ENCODE results near the gene KIRREL3.

KIRREL3 gene

GRCh38 chr11:126800009-126800408 is 200.6 kb downstream of the KIRREL3 start:
- no peak overlapping the region for H2BK15ac ChIP-seq (ENCODE audit: low read length)
- no peak overlapping the region for H3K23ac ChIP-seq (ENCODE audit: low read depth, low read length, poor library complexity)
- WGBS, 2 donors (ENCODE audit: extremely low coverage in 2 of 2, insufficient read length in 2 of 2, insufficient replicate concordance in 1 of 2), result no CpG with 5 or more reads among the region's 3 CpGs
- no peak overlapping the region for H3K9ac ChIP-seq (ENCODE audit: low read depth, low read length, poor library complexity)
- H3K9me3 ChIP-seq (replicated peaks in 1 of 2; ENCODE audit: control insufficient read depth in 2 of 2, insufficient read depth in 1 of 2, low read depth in 1 of 2, low read length in 2 of 2), result peaks cover 0 to 3% of the 10 kb centered on the region in 2 donors
- no peak overlapping the region for H3K4ac ChIP-seq (ENCODE audit: low read length)
- H3K14ac ChIP-seq (ENCODE audit: low read length), result no peak overlapping the region
- H3K36me3 ChIP-seq (replicated peaks in 1 of 2; ENCODE audit: control insufficient read depth in 2 of 2, insufficient read depth in 2 of 2, low read length in 2 of 2), result peaks cover 0 to 2% of the 10 kb centered on the region in 2 donors
- no peaks in the 10 kb centered on the region for H3K79me1 ChIP-seq (ENCODE audit: low read depth, low read length)
- no peak overlapping the region for H3K4me2 ChIP-seq (ENCODE audit: insufficient read depth, low read length, poor library complexity, severe bottlenecking)
- no peak overlapping the region for H3K18ac ChIP-seq (ENCODE audit: low read length)
- peaks cover 0 to 4% of the 10 kb centered on the region in 2 donors for H3K4me1 ChIP-seq (ENCODE audit: control insufficient read depth in 2 of 2, insufficient read depth in 1 of 2, low read depth in 1 of 2, low read length in 2 of 2)
- no peak for DNase-seq (ENCODE audit: low spot score)
- no peak overlapping the region for H2BK5ac ChIP-seq (ENCODE audit: low read length)
- no peak overlapping the region for H3K27ac ChIP-seq (replicated peaks; ENCODE audit: low read length)
- no peaks in the 10 kb centered on the region for H3K27me3 ChIP-seq (ENCODE audit: control insufficient read depth in 3 of 3, insufficient read depth in 3 of 3, low read depth in 1 of 3, low read length in 3 of 3)
- no peak overlapping the region for H4K91ac ChIP-seq (ENCODE audit: low read depth, low read length, poor library complexity)
- no peak overlapping the region for H2BK120ac ChIP-seq (ENCODE audit: low read depth, low read length)
- H4K8ac ChIP-seq (ENCODE audit: low read depth, low read length), result no peak overlapping the region
- no peak overlapping the region for H2AFZ ChIP-seq (ENCODE audit: low read length)
- no peak overlapping the region for H2BK12ac ChIP-seq (ENCODE audit: low read length)
- no peak overlapping the region for H3K4me3 ChIP-seq (ENCODE audit: low read length in 2 of 2)
- no peak overlapping the region for H2AK5ac ChIP-seq (ENCODE audit: low read depth, low read length)

GRCh38 chr11:126797457-126798169 is 203.0 kb downstream of the KIRREL3 start:
- H2BK15ac ChIP-seq (ENCODE audit: low read length), result no peak overlapping the region
- H4K8ac ChIP-seq (ENCODE audit: low read depth, low read length), result no peak overlapping the region
- H3K36me3 ChIP-seq (replicated peaks in 1 of 2; ENCODE audit: control insufficient read depth in 2 of 2, insufficient read depth in 2 of 2, low read length in 2 of 2), result peaks cover 0 to 2% of the 10 kb centered on the region in 2 donors
- no peak overlapping the region for H2BK120ac ChIP-seq (ENCODE audit: low read depth, low read length)
- no peak overlapping the region for H3K9ac ChIP-seq (ENCODE audit: low read depth, low read length, poor library complexity)
- H2AFZ ChIP-seq (ENCODE audit: low read length), result no peak overlapping the region
- H3K14ac ChIP-seq (ENCODE audit: low read length), result no peak overlapping the region
- H3K23ac ChIP-seq (ENCODE audit: low read depth, low read length, poor library complexity), result no peak overlapping the region
- H3K79me1 ChIP-seq (ENCODE audit: low read depth, low read length), result no peaks in the 10 kb centered on the region
- H4K91ac ChIP-seq (ENCODE audit: low read depth, low read length, poor library complexity), result no peak overlapping the region
- H3K27ac ChIP-seq (replicated peaks; ENCODE audit: low read length), result no peak overlapping the region
- H3K9me3 ChIP-seq (replicated peaks in 1 of 2; ENCODE audit: control insufficient read depth in 2 of 2, insufficient read depth in 1 of 2, low read depth in 1 of 2, low read length in 2 of 2), result peaks cover 0 to 3% of the 10 kb centered on the region in 2 donors
- no peak overlapping the region for H3K4me2 ChIP-seq (ENCODE audit: insufficient read depth, low read length, poor library complexity, severe bottlenecking)
- H2AK5ac ChIP-seq (ENCODE audit: low read depth, low read length), result no peak overlapping the region
- peaks cover 0 to 7% of the 10 kb centered on the region in 2 donors for H3K4me1 ChIP-seq (ENCODE audit: control insufficient read depth in 2 of 2, insufficient read depth in 1 of 2, low read depth in 1 of 2, low read length in 2 of 2)
- no peak for DNase-seq (ENCODE audit: low spot score)
- no peak overlapping the region for H3K18ac ChIP-seq (ENCODE audit: low read length)
- no peak overlapping the region for H2BK12ac ChIP-seq (ENCODE audit: low read length)
- no peak overlapping the region for H2BK5ac ChIP-seq (ENCODE audit: low read length)
- no peak overlapping the region for H3K4ac ChIP-seq (ENCODE audit: low read length)
- WGBS, 2 donors (ENCODE audit: extremely low coverage in 2 of 2, insufficient read length in 2 of 2, insufficient replicate concordance in 1 of 2), result no CpG with 5 or more reads among the region's 5 CpGs
- H3K4me3 ChIP-seq (ENCODE audit: low read length in 2 of 2), result no peak overlapping the region
- no peaks in the 10 kb centered on the region for H3K27me3 ChIP-seq (ENCODE audit: control insufficient read depth in 3 of 3, insufficient read depth in 3 of 3, low read depth in 1 of 3, low read length in 3 of 3)

- Histone ChIP-seq H3K4ac (ENCODE audit: low read length) (no peak overlapping the region), H2BK120ac (ENCODE audit: low read depth, low read length) (no peak overlapping the region), H3K9me3 (replicated peaks in 1 of 2; ENCODE audit: control insufficient read depth in 2 of 2, insufficient read depth in 1 of 2, low read depth in 1 of 2, low read length in 2 of 2) (no peaks in the 10 kb centered on the region), H4K91ac (ENCODE audit: low read depth, low read length, poor library complexity) (peak overlapping the region; percentile 34), H3K23ac (ENCODE audit: low read depth, low read length, poor library complexity) (no peak overlapping the region), H3K14ac (ENCODE audit: low read length) (no peak overlapping the region), H2AFZ (ENCODE audit: low read length) (no peak overlapping the region), H3K4me3 (ENCODE audit: low read length in 2 of 2) (no peak overlapping the region), H2BK12ac (ENCODE audit: low read length) (no peak overlapping the region), H3K27ac (replicated peaks; ENCODE audit: low read length) (no peak overlapping the region), H4K8ac (ENCODE audit: low read depth, low read length) (no peak overlapping the region), H3K4me2 (ENCODE audit: insufficient read depth, low read length, poor library complexity, severe bottlenecking) (no peak overlapping the region), H3K79me1 (ENCODE audit: low read depth, low read length) (no peaks in the 10 kb centered on the region), H3K9ac (ENCODE audit: low read depth, low read length, poor library complexity) (no peak overlapping the region), H3K36me3 (replicated peaks in 1 of 2; ENCODE audit: control insufficient read depth in 2 of 2, insufficient read depth in 2 of 2, low read length in 2 of 2) (no peaks in the 10 kb centered on the region), H3K27me3 (ENCODE audit: control insufficient read depth in 3 of 3, insufficient read depth in 3 of 3, low read depth in 1 of 3, low read length in 3 of 3) (no peaks in the 10 kb centered on the region), H2AK5ac (ENCODE audit: low read depth, low read length) (no peak overlapping the region), H3K18ac (ENCODE audit: low read length) (peak overlapping the region; percentile 85), H2BK5ac (ENCODE audit: low read length) (no peak overlapping the region), H3K4me1 (ENCODE audit: control insufficient read depth in 2 of 2, insufficient read depth in 1 of 2, low read depth in 1 of 2, low read length in 2 of 2) (peaks cover 0 to 3% of the 10 kb centered on the region in 2 donors), H2BK15ac (ENCODE audit: low read length) (peak overlapping the region; percentile 33)
- DNase-seq (ENCODE audit: low spot score), result no peak
- WGBS, 2 donors (ENCODE audit: extremely low coverage in 2 of 2, insufficient read length in 2 of 2, insufficient replicate concordance in 1 of 2), result no CpG with 5 or more reads among the region's 6 CpGs
These were observed 207.0 kb downstream of the KIRREL3 start for GRCh38 chr11:126793596-126793995.

GRCh38 chr11:126791991-126792390 is 208.6 kb downstream of the KIRREL3 start:
- H3K27me3 ChIP-seq (ENCODE audit: control insufficient read depth in 3 of 3, insufficient read depth in 3 of 3, low read depth in 1 of 3, low read length in 3 of 3), result no peaks in the 10 kb centered on the region
- H4K8ac ChIP-seq (ENCODE audit: low read depth, low read length), result no peak overlapping the region
- no peak overlapping the region for H3K9ac ChIP-seq (ENCODE audit: low read depth, low read length, poor library complexity)
- no peaks in the 10 kb centered on the region for H3K9me3 ChIP-seq (replicated peaks in 1 of 2; ENCODE audit: control insufficient read depth in 2 of 2, insufficient read depth in 1 of 2, low read depth in 1 of 2, low read length in 2 of 2)
- H3K23ac ChIP-seq (ENCODE audit: low read depth, low read length, poor library complexity), result no peak overlapping the region
- no peak overlapping the region for H3K27ac ChIP-seq (replicated peaks; ENCODE audit: low read length)
- peaks cover 0 to 4% of the 10 kb centered on the region in 2 donors for H3K4me1 ChIP-seq (ENCODE audit: control insufficient read depth in 2 of 2, insufficient read depth in 1 of 2, low read depth in 1 of 2, low read length in 2 of 2)
- no peaks in the 10 kb centered on the region for H3K79me1 ChIP-seq (ENCODE audit: low read depth, low read length)
- H2BK12ac ChIP-seq (ENCODE audit: low read length), result no peak overlapping the region
- H3K4ac ChIP-seq (ENCODE audit: low read length), result no peak overlapping the region
- H3K4me3 ChIP-seq (ENCODE audit: low read length in 2 of 2), result no peak overlapping the region
- no peak overlapping the region for H2BK15ac ChIP-seq (ENCODE audit: low read length)
- H3K14ac ChIP-seq (ENCODE audit: low read length), result no peak overlapping the region
- no peaks in the 10 kb centered on the region for H3K36me3 ChIP-seq (replicated peaks in 1 of 2; ENCODE audit: control insufficient read depth in 2 of 2, insufficient read depth in 2 of 2, low read length in 2 of 2)
- H3K18ac ChIP-seq (ENCODE audit: low read length), result no peak overlapping the region
- no peak overlapping the region for H2BK5ac ChIP-seq (ENCODE audit: low read length)
- no peak overlapping the region for H2AK5ac ChIP-seq (ENCODE audit: low read depth, low read length)
- no CpG with 5 or more reads among the region's 7 CpGs for WGBS, 2 donors (ENCODE audit: extremely low coverage in 2 of 2, insufficient read length in 2 of 2, insufficient replicate concordance in 1 of 2)
- no peak for DNase-seq (ENCODE audit: low spot score)
- no peak overlapping the region for H3K4me2 ChIP-seq (ENCODE audit: insufficient read depth, low read length, poor library complexity, severe bottlenecking)
- H4K91ac ChIP-seq (ENCODE audit: low read depth, low read length, poor library complexity), result no peak overlapping the region
- H2AFZ ChIP-seq (ENCODE audit: low read length), result no peak overlapping the region
- H2BK120ac ChIP-seq (ENCODE audit: low read depth, low read length), result no peak overlapping the region

All from neuronal stem cell (in vitro differentiated cells).